Measurements from ENCODE around the gene CHD5. TPM values are rescaled to one million over a fixed set of nuclear protein-coding genes. Genes with fewer than 3 reads are reported as not detected.
"Not testable (repeated sequence)": the region's sequence is repeated elsewhere in the genome, so short reads cannot be mapped to it uniquely, and the experiment has no call there.

The CHD5 gene
- polyA plus RNA-seq (ENCODE audit: low read depth in 6 of 6) = not detected

- peaks cover 24 to 27% (median 26%) of the 10 kb centered on the region in 3 donors for H3K4me1 Mint-ChIP-seq
- peaks cover 12 to 40% (median 38%) of the 10 kb centered on the region in 3 donors for H3K27me3 Mint-ChIP-seq
- H3K36me3 Mint-ChIP-seq = peaks cover 0 to 8% of the 10 kb centered on the region in 2 donors
- DNase-seq (peak; percentile 14), ATAC-seq (ENCODE audit: low read depth in 2 of 2) (peak; percentile 37 to 47)
- H3K9me3 Mint-ChIP-seq = peaks cover 0 to 1% (median 0%) of the 10 kb centered on the region in 7 donors
- peak within 1 kb of the TSS in 2 of 6 donors; percentile 58 to 68 for H3K27ac Mint-ChIP-seq
- H3K4me3 Mint-ChIP-seq = peak within 1 kb of the TSS; percentile 51 to 82 (median 76)
These were observed at the start of gene CHD5 for GRCh38 chr1:6180268-6180706. Gene CHD5, minus strand, starts transcription at chr1:6180321. Its CDS starts 298 bp downstream, at chr1:6180023.

GRCh38 chr1:6225651-6226050 lies 45.5 kb upstream of the CHD5 start:
- ATAC-seq (ENCODE audit: low read depth in 2 of 2) (no peak), DNase-seq (no peak)
- H3K4me3 Mint-ChIP-seq = no peak overlapping the region
- H3K27me3 Mint-ChIP-seq = no peaks in the 10 kb centered on the region
- peak overlapping the region in 1 of 6 donors; percentile 60 for H3K27ac Mint-ChIP-seq
- H3K9me3 Mint-ChIP-seq = no peaks in the 10 kb centered on the region
- peaks cover 0 to 11% of the 10 kb centered on the region in 2 donors for H3K36me3 Mint-ChIP-seq
- no peaks in the 10 kb centered on the region for H3K4me1 Mint-ChIP-seq

GRCh38 chr1:6224718-6225117 lies 44.6 kb upstream of the CHD5 start:
- H3K9me3 Mint-ChIP-seq = no peaks in the 10 kb centered on the region

GRCh38 chr1:6223617-6224016 lies 43.5 kb upstream of the CHD5 start:
- Mint-ChIP-seq H3K36me3 (peaks cover 0 to 11% of the 10 kb centered on the region in 2 donors), H3K27me3 (no peaks in the 10 kb centered on the region), H3K4me1 (no peaks in the 10 kb centered on the region), H3K9me3 (no peaks in the 10 kb centered on the region), H3K27ac (peak overlapping the region in 1 of 6 donors; percentile 4), H3K4me3 (no peak overlapping the region)
- DNase-seq = no peak
- ATAC-seq (ENCODE audit: low read depth in 2 of 2) = no peak

More at GRCh38 chr1:6224718-6225117, 44.6 kb upstream of the CHD5 start:
- no peak overlapping the region for H3K27ac Mint-ChIP-seq
- H3K4me3 Mint-ChIP-seq = no peak overlapping the region
- ATAC-seq (ENCODE audit: low read depth in 2 of 2) = no peak
- H3K27me3 Mint-ChIP-seq = no peaks in the 10 kb centered on the region
- peaks cover 0 to 11% of the 10 kb centered on the region in 2 donors for H3K36me3 Mint-ChIP-seq
- H3K4me1 Mint-ChIP-seq = no peaks in the 10 kb centered on the region
- DNase-seq = no peak

- ATAC-seq (ENCODE audit: low read depth in 2 of 2) = no peak
- DNase-seq = no peak
- no peak overlapping the region for H3K4me3 Mint-ChIP-seq
- H3K27me3 Mint-ChIP-seq = peaks cover 0 to 5% (median 4%) of the 10 kb centered on the region in 3 donors
- peaks cover 0 to 4% (median 0%) of the 10 kb centered on the region in 3 donors for H3K4me1 Mint-ChIP-seq
- H3K36me3 Mint-ChIP-seq = peaks cover 0 to 11% of the 10 kb centered on the region in 2 donors
- H3K27ac Mint-ChIP-seq = no peak overlapping the region
- no peaks in the 10 kb centered on the region for H3K9me3 Mint-ChIP-seq
These were observed 42.5 kb upstream of the CHD5 start for GRCh38 chr1:6222636-6223035.

- DNase-seq (no peak), ATAC-seq (ENCODE audit: low read depth in 2 of 2) (no peak)
- Mint-ChIP-seq H3K9me3 (no peaks in the 10 kb centered on the region), H3K4me3 (no peak overlapping the region), H3K36me3 (peaks cover 0 to 1% of the 10 kb centered on the region in 2 donors), H3K4me1 (peaks cover 0 to 4% (median 0%) of the 10 kb centered on the region in 3 donors), H3K27me3 (peaks cover 4 to 13% (median 12%) of the 10 kb centered on the region in 3 donors), H3K27ac (no peak overlapping the region)
These were observed 41.2 kb upstream of the CHD5 start for GRCh38 chr1:6221210-6221784.

- DNase-seq (no peak), ATAC-seq (ENCODE audit: low read depth in 2 of 2) (no peak)
- Mint-ChIP-seq H3K4me1 (peaks cover 0 to 4% (median 0%) of the 10 kb centered on the region in 3 donors), H3K27me3 (peaks cover 4 to 23% (median 20%) of the 10 kb centered on the region in 3 donors), H3K36me3 (no peaks in the 10 kb centered on the region), H3K27ac (no peak overlapping the region), H3K4me3 (peak overlapping the region in 1 of 8 donors; percentile 4), H3K9me3 (no peaks in the 10 kb centered on the region)
These were observed 40.1 kb upstream of the CHD5 start for GRCh38 chr1:6220236-6220635.

GRCh38 chr1:6219641-6220040 lies 39.5 kb upstream of the CHD5 start:
- H3K4me1 Mint-ChIP-seq; H3K4me3 Mint-ChIP-seq; H3K9me3 Mint-ChIP-seq; H3K27ac Mint-ChIP-seq; ATAC-seq (ENCODE audit: low read depth in 2 of 2); H3K36me3 Mint-ChIP-seq; DNase-seq: not testable (repeated sequence)
- peaks cover 4 to 29% (median 25%) of the 10 kb centered on the region in 3 donors for H3K27me3 Mint-ChIP-seq

GRCh38 chr1:6218375-6219164 lies 38.4 kb upstream of the CHD5 start:
- Mint-ChIP-seq H3K4me1 (peaks cover 0 to 4% (median under 1%) of the 10 kb centered on the region in 3 donors), H3K36me3 (no peaks in the 10 kb centered on the region), H3K27me3 (peaks cover 4 to 30% (median 25%) of the 10 kb centered on the region in 3 donors), H3K4me3 (no peak overlapping the region), H3K27ac (no peak overlapping the region), H3K9me3 (peaks cover 0 to 1% (median 0%) of the 10 kb centered on the region in 7 donors)
- ATAC-seq (ENCODE audit: low read depth in 2 of 2) = no peak
- DNase-seq = no peak

GRCh38 chr1:6212193-6212959 lies 32.3 kb upstream of the CHD5 start:
- ATAC-seq (ENCODE audit: low read depth in 2 of 2) (no peak), DNase-seq (no peak)
- Mint-ChIP-seq H3K36me3 (no peaks in the 10 kb centered on the region), H3K9me3 (peaks cover 0 to 1% (median 0%) of the 10 kb centered on the region in 7 donors), H3K4me3 (peak overlapping the region in 3 of 8 donors; percentile 47 to 71 (median 48)), H3K27me3 (peaks cover 17 to 68% (median 35%) of the 10 kb centered on the region in 3 donors), H3K4me1 (peaks cover 0 to 19% (median 10%) of the 10 kb centered on the region in 3 donors), H3K27ac (no peak overlapping the region)

- DNase-seq = no peak
- Mint-ChIP-seq H3K9me3 (peaks cover 0 to 1% (median 0%) of the 10 kb centered on the region in 7 donors), H3K27me3 (peaks cover 17 to 67% (median 35%) of the 10 kb centered on the region in 3 donors), H3K36me3 (no peaks in the 10 kb centered on the region), H3K4me3 (no peak overlapping the region), H3K4me1 (peaks cover 0 to 22% (median 10%) of the 10 kb centered on the region in 3 donors), H3K27ac (no peak overlapping the region)
- no peak for ATAC-seq (ENCODE audit: low read depth in 2 of 2)
These were observed 31.6 kb upstream of the CHD5 start for GRCh38 chr1:6211731-6212130.

- Mint-ChIP-seq H3K27ac (no peak overlapping the region), H3K9me3 (peaks cover 0 to 1% (median 0%) of the 10 kb centered on the region in 7 donors), H3K36me3 (no peaks in the 10 kb centered on the region), H3K27me3 (peaks cover 17 to 65% (median 35%) of the 10 kb centered on the region in 3 donors), H3K4me1 (peaks cover 0 to 26% (median 10%) of the 10 kb centered on the region in 3 donors), H3K4me3 (peak overlapping the region in 2 of 8 donors; percentile 9 to 37)
- ATAC-seq (ENCODE audit: low read depth in 2 of 2) (no peak), DNase-seq (no peak)
These were observed 30.7 kb upstream of the CHD5 start for GRCh38 chr1:6210591-6211355.

All from naive B cell (primary cell).